Dedifferentiated amniotic fluid mesenchymal stem cell (primary cell): Measurements from ENCODE around the gene VMAC.
A peak's percentile ranks its signal among the peaks of the same experiment; 100 is the strongest.
"Not testable (repeated sequence)": the region's sequence is repeated elsewhere in the genome, so short reads cannot be mapped to it uniquely, and the experiment has no call there.

ENCODE experiments used
- DNase-seq: peaks from one replicate; pipeline ENCODE4 v3.0.0-alpha.2; 2016; ENCODE audit errors: extremely low spot score

Gene VMAC, protein sequence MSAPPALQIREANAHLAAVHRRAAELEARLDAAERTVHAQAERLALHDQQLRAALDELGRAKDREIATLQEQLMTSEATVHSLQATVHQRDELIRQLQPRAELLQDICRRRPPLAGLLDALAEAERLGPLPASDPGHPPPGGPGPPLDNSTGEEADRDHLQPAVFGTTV

DNA sequence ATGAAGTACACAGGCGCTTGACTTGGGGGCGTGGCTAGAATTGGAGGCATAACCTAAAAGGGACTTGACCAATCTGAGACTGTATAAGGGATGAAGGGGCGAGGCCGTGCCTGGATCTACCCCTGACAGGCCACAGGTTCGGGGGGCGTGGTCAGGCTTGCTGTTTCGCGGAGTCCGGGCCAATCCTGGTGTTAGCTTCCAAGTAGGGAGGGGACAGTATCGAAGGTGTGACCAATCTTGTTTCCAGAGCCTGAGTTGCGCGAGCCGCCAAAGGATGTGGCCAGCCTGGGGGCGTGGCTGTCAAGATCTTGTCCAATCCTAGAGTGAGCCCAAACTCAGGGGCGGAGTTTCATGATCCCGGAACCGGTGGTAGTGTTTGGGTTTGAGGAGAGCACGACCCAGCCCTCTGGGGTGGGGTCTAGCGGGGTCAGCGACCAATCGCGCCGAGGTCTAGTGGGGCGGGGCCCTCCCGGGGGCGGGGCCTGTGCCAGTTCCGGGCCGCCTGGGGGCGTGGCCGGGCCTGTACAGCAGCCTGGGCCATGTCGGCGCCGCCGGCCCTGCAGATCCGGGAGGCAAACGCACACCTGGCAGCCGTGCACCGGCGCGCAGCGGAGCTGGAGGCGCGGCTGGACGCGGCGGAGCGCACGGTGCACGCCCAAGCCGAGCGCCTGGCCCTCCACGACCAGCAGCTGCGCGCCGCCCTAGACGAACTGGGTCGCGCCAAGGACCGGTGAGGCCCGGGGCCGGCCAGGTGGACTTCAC, at the start of gene VMAC:
Gene VMAC, plus strand, starts transcription at position 521 of the 762 bp plus-strand sequence. Its CDS starts 19 bp downstream, at position 540.
- peak; percentile 100 for DNase-seq

DNA sequence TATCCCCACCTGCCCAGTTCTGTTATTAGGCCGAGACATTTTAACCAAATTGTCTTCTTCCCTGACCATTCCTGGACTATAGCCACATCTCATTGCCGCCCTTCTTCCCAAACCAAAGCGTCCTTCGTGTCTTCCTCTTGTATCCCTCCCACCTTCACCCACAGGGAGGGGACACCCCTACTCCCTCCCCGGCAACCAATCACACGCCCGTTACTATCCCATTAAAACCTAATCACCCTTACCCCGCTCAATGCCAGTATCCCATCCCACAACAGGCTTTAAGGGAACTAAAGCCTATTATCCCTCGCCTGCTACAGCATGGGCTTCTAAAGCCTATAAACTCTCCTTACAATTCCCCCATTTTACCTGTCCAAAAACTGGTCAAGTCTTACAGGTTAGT, 49.5 kb upstream of the VMAC start:
- DNase-seq: not testable (repeated sequence)

DNA sequence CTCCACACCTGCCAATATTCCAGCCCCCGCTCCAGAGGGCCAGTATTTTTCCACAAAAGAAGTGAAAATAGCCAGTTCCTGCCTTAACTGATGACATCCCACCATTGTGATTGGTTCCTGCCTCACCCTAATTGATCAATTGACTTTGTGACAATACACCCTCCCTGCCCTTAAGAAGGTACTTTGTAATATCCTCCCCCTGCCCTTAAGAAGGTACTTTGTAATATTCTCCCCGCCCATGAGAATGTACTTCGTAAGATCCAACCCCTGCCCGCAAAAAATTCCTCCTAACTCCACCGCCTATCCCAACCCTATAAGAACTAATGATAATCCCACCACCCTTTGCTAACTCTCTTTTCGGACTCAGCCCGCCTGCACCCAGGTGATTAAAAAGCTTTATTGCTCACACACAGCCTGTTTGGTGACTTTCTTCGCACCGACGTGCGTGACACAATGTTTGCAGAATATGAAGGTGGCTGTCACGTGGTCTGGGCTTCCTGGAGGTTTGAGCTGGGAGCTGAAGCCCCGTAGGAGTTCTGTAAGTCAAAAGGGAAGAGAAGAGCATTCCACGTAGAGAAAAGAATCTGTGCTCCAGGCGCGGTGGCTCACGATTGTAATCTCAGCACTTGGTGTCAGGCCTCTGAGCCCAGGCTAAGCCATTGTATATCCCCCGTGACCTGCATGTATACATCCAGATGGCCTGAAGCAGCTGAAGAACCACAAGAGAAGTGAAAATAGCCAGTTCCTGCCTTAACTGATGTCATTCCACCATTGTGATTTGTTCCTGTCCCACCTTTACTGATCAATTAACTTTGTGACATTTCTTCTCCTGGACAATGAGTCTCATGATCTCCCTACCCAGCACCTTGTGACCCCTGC, 47.2 kb upstream of the VMAC start:
- no peak for DNase-seq

DNA sequence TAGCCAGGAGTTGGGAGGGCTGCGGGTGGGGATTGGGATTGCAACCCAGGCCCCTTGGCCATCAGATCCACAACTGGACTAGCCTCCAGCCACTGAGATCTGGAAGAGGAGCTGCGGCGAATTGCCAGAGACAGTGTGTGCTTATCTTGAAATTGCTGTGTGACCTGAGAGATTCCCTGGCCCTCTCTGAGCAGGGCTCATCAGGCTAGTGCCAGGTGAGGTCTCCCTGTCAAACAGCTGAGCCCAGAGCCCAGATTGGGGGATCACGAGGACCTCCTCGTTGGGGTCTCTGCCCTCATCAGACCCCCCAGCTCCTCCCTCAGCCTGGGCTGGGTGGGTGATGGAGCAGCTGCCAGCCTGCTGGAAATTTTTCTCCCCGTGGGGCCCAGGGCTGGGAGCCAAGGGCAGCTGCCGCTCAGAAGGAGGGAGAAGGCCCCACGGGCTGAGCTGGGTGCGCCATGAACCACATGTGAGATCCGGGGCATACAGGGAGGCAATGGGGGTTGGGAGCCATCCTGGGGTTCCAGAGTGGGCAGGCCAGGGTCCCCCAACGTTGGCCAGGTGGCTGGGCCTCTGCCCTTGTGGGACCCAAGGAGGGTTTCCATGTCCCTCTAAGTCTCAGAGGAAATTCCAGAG, 41.5 kb upstream of the VMAC start:
- no peak for DNase-seq

DNA sequence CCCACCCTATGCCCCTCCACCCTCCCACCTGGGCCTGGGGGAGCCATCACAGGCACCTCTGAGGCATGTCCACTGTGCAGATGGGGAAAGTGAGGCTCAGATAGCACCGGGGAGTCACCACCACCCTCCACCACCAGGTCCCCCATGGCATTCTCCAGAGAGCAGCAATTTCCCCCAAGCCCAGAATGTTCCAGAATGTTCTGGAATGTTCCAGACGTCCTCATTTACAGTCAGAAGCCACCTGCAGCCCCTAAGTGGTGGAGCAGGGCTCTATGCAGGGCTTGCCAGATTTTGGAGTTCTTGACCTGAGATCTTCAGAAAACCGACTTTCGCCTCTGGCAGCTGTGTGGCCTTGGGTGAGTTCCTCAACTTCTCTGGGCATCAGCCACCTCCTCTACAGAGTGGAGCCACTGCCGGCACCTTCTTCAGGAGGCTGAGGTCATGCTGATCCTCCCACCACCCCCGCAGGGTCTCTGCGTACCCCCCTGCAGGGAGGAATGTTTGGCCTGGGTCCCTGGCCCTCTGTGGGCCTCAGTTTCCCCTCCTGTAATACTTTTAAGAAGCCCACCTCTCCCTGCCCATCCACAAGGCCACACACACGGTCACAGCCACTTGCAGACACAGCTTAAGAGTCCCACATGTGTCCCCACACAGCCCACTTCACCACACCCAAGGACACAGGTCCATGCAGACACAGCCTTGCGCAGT, 40.5 kb upstream of the VMAC start:
- DNase-seq: no peak

DNA sequence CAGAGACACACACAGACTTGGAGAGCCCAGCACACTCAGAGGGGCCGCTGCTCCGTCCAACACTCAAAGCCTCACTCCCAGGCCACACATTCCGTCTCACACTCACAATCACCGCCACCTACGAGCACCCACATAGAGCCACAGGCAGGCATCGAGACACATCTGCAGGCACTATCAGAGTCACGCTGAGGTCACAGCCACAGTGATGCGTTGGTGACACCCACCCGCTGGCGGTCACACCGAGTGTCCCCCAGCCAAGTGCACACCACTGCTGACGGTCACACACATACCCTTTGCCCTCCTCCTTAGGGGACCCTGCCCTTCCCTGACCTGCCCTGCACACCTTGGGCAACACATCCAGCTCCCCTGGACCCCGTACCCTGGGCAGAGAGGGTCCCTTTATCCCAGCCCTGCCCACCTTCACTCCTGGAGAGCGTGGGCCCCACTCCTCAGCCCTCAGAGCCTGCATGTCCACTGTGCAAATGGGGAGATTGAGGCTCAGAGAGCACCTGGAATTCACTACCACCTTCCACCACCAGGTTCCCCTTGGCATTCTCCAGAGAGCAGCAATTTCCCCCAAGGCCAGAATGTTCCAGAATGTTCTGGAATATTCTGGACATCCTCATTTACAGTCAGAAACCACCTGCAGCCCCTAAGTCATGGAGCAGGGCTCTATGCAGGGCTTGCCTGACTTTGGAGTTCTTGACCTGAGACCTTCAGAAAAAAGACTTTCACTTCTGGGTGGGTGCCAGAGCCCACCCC, 39.8 kb upstream of the VMAC start:
- DNase-seq: no peak

DNA sequence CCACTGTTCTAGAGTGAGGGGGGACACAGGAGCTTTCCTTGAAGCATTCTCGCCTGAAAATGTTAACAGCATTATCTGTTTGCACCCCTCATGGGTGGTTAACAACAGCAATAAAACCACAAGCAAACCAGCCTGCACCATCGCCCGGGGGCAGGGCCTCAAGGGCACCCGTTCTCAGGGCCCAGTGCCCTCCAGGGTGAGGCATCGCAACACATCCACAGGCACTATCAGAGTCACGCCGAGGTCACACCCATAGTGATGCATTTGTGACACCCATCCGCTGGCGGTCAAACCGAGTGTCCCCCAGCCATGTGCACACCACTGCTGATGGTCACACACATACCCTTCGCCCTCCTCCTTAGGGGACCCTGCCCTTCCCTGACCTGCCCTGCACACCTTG, 38.9 kb upstream of the VMAC start:
- no peak for DNase-seq

DNA sequence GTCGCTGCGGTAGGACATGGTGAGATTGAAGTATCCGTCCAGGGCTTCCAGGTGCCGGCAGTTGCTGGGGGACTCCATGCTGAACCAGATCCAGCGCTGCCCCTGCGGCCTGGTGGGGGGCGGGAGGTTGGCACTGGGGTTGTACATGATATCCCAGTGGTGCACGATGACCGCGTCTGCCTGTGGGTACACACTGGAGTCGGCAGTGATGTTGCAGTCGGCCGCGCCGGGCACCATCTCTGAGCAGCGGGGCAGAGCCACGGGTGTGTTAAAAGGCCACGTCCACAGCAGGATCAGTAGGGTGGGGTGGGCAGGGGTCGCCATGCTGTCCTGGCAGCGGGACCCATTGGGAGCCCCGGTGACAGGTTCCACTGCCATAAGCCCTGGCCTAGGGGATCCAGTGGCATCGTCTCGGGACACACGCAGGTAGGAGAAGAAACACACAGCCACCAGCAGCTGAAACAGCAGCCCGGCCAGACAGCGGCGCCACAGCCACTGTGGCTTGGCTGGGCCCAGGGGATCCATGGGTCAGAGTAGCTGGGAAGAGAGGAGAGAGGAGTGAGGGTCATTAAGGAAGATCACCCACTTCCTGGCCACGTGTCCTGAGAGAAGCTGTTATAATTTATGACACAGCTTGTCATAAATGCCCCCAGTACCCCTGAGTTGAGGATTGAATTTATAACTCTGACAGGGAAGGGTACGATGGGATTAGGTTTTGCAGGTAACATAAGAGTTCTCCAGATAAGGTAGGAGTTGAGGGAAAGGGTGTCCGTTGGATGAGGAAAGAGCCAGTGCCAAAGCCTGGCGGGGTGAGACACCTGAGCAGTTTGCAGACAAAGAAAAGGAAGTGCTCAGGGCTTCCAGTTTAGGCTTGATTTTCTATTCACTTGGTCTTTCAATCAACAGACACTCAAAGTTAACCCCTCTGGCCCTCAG, 37.2 kb upstream of the VMAC start:
- no peak for DNase-seq

DNA sequence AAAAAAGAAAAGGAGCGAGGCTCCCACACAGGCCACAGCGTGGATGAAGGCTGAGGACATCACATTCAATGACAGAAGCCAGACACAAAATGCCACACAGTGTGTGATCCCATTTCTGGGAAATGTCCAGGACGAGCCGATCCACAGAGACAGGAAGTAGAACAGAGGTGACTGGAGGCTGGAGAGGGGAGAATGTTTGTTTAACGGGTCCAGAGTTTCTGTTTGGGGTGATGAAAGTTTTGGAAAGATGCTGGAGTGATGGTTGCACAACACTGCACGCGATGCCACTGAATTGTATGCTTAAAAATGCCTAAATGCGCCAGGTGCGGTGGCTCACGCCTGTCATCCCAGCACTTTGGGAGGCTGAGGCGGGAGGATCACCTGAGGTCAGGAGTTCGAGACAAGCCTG, 33.7 kb upstream of the VMAC start:
- no peak for DNase-seq

DNA sequence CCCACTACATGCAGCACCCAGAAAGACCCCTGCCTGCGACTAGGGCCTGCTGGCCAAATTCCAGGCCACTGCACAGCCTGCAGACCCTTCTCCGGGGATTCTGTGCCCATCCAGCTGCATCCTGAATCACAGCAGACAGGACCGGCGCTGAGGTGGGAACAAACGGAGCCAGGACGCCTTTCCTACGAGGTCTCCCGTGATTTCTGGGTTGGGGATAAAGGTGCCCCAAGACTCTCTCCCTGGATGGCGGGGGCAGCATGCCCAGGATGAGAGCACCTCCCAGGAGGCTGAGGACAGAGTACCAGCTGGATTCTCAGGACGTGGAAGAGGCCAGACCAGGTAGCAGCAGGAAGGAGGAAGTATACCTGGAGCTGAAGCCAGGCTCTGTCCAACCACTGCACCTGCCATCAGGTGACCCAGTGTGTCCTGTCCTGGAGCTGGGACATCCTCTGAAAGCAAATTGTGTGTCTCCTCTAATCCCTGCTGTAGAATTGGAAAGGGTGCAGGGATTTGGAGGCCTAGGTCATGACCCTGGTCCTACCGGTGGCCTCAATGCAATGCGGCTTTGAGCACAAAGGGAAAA, 31.0 kb upstream of the VMAC start:
- no peak for DNase-seq

DNA sequence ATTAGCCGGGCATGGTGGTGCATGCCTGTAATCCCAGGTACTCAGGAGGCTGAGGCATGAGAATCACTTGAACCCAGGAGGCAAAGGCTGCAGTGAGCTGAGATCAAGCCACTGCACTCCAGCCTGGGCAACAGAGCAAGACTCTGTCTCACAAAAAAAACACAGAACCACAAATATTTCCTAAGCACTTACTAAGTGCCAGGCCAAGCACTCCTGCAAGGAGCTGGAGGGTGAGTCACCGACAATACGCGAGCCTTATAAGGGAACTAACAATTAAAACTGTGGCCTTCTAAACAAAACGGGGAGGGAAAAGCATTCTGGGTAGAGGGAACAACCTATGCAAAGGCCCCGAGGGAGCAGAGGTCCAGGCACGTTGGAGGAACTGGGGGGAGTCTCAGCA, 30.2 kb upstream of the VMAC start:
- DNase-seq: not testable (repeated sequence)

DNA sequence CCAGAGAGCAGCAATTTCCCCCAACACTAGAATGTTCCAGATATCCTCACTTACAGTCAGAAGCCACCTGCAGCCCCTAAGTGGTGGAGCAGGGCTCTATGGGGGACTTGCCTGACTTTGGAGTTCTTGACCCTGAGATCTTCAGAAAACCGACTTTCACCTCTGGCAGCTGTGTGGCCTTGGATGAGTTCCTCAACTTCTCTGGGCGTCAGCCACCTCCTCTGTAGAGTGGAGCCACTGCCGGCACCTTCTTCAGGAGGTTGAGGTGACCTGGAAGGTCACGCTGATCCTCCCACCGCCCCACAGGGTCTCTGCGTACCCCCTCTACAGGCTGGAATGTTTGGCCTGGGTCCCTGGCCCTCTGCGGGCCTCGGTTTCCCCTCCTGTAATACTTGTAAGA, 27.2 kb upstream of the VMAC start:
- no peak for DNase-seq

DNA sequence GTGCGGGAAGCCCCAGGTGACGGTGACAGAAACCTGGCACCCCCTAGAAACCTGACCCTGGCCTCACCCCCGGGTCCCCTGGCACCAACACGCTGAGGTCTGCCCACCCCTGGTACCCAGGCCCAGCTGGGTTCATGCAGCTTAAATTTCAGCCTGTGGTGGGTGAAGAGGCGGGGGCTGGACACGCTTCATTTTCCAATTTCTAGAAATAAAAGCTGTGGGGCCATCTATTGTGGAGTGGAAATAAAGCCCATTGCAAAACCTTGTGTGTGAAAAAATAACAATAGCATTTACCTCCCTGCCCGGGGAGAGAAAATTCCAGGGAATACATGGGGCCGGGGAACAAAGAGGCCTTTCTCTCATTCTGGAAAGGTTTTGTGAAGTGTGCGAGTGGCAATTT, 26.8 kb upstream of the VMAC start:
- DNase-seq: no peak

DNA sequence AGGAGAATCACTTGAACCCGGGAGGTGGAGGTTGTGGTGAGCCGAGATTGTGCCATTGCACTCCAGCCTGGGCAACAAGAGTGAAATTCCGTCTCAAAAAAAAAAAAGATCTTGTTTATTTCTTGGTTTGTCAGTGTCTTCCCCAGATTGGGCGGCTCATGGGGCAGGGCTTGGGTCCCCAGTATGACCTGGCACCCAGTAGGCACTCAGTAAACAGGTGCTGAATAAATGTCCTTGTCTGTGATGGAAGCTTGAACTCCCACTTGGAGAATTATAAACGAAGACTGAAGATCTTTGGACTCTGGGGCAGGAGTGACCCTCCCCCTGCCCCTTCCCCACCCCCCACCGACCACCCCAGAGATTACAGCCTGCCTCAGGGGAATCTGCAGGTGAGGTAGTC, 24.5 kb upstream of the VMAC start:
- DNase-seq: no peak

DNA sequence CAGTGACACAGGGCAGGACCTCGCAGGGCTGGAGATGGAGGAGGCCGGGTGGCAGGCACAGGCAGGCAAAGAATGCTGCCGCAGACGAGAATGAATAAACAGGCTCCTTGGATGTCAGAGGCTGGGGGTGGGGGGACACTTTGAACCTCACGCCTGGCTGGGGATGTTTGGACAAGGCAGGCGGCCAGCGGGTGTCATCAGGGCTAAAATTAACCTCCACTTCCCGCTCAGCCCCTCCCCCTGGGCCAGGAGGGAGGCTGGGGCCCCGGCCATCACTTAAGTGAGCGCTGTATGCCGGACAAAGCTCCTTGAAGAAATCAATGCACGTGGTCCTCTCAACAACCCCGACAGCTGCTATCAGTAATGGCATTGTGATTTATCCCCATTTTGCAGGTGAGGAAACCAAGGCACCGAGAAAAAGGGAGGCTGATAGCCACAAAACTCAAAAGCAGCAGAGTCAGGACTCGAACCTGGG, 24.0 kb upstream of the VMAC start:
- no peak for DNase-seq

DNA sequence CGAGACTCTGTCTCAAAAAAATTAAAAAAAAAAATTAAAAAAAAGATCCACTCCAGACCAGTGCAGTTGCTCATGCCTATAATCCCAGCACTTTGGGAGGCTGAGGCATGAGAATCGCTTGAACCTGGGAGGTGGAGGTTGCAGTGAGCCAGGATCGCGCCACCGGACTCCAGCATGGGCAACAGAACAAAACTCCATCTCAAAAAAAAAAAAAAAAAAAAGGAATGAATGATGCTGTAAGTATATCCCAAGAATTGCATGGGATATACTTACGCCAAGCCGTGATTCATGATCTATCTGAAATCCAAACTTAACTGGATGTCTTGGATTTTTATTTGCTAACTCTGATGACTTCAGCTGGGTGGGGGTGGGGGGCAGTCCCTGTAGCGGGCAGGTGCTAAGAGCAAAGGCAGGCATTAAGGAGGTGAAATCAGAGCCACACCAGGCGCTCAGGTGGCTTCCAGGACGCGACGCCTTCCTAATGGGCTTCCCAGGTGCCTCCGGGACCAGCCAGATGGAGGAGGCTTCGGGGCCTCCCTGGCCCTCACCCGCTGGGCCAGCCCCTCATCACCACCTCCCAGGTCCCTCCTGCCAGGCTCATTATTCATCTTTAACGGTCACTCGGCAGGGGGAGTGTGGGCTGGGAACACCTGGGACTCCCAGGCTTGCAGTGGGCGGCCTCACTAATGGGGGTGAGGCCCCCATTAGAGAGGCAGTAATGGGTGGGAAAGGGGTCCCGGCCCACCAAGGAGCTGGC, 23.0 kb upstream of the VMAC start:
- DNase-seq: no peak

DNA sequence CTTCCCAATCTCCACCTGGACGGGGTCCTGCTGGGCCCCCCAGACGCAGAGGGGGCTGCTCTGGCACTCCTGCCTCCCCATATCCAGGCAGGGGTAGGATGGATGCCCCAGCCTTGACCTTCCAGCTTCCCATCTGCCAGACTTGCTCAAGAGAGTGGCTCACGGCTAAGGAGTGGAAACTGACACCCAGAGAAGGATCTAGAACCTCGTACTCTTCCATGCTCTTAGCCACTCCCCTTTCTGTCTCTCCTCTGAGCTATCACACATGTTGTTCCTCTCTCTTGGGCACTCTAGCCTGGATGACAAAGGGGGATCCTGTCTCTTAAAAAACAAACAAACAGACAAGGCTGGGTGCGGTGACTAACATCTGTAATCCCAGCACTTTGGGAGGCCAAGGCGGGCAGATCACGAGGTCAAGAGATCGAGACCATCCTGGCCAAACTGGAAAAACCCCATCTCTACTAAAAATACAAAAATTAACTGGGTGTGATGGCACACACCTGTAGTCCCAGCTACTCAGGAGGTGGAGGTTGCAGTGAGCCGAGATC, 22.2 kb upstream of the VMAC start:
- no peak for DNase-seq
